K562 (cell line): ENCODE measurements around the gene UNC119. TPM values are rescaled to one million over a fixed set of nuclear protein-coding genes. Genes with fewer than 3 reads are reported as not detected.

Experiments used
- ATAC-seq: fragments of 200-7000 bp; cut with Tn5 transposase; 3 replicates; pipeline ENCODE4 v1.9.1; 2020; ENCODE audit warnings: moderate library complexity
- BruUV-seq: library from RNA; stranded (reverse); fragments of 400-500 nt; replicated peaks from 2 replicates; lab custom pipeline; 2021; lab: Mats Ljungman, UMichigan
- CTCF ChIA-PET: fragments of 300-600 bp; formaldehyde crosslinking; extraction: SDS; loops from one replicate; lab custom pipeline; 2021; ENCODE audit warnings: low intra/inter-chr PET ratio; lab: Yijun Ruan, JAX
- POLR2A ChIA-PET: fragments of 300-600, 350-650 bp; sonication (Branson Sonifier 250); formaldehyde crosslinking; extraction: SDS; loops from one replicate; lab custom pipeline; 2021; ENCODE audit warnings: antibody characterized with exemption, inconsistent platforms; lab: Yijun Ruan, JAX
- DNase-seq, 4 experiments: peaks; one replicate each; pipeline versions ENCODE4 v3.0.0 to v3.0.0-alpha.2; 2011 to 2018; ENCODE audit warnings: low spot score in 3 of 4, mixed read lengths in 3 of 4; ENCODE audit errors: extremely low read depth in 1 of 4
- FAIRE-seq: peaks from 2 replicates; lab custom pipeline; 2011; peaks lifted over from hg19 to GRCh38; lab: Jason Lieb, UNC
- H2AFZ ChIP-seq: 2 replicates; pipeline ENCODE4 v1.6.0; 2011; ENCODE audit warnings: low read depth, low read length, control low read depth, inconsistent platforms
- H3K27ac ChIP-seq: fragments of 200-600 bp; 3 replicates; pipeline ENCODE4 v1.8.0; 2011; ENCODE audit warnings: low read depth, mild to moderate bottlenecking, control low read depth, inconsistent platforms, low read length, moderate library complexity, mixed read lengths; ENCODE audit errors: extremely low read depth
- H3K27me3 ChIP-seq, 2 experiments: fragments of 300-600 bp in 1 of 2; 2 replicates in 1 of 2; 3 replicates in 1 of 2; pipeline versions ENCODE4 v1.6.0 to v1.8.0; 2011; ENCODE audit warnings: inconsistent platforms in 2 of 2, low read length in 2 of 2, mild to moderate bottlenecking in 1 of 2, mixed read lengths in 1 of 2, moderate library complexity in 1 of 2; ENCODE audit not compliant: control insufficient read depth in 2 of 2, insufficient read depth in 2 of 2
- H3K36me3 ChIP-seq: fragments of 300-600 bp; 3 replicates; pipeline ENCODE4 v1.8.0; 2011; ENCODE audit warnings: mild to moderate bottlenecking, low read length, inconsistent platforms; ENCODE audit not compliant: control insufficient read depth, insufficient read depth
- H3K4me1 ChIP-seq, 2 experiments: fragments of 200-600 bp in 1 of 2; replicated peaks in 1 of 2; 2 replicates in 1 of 2; 3 replicates in 1 of 2; pipeline versions ENCODE4 v1.5.1 to v1.8.0; 2011; ENCODE audit warnings: inconsistent platforms in 2 of 2, low read length in 2 of 2, mild to moderate bottlenecking in 1 of 2, mixed read lengths in 1 of 2, moderate library complexity in 1 of 2; ENCODE audit not compliant: control insufficient read depth in 2 of 2, insufficient read depth in 2 of 2
- H3K4me2 ChIP-seq: 2 replicates; pipeline ENCODE4 v1.6.1; 2011; ENCODE audit warnings: low read length, control low read depth, inconsistent platforms, mixed read lengths; ENCODE audit not compliant: insufficient read depth
- H3K4me3 ChIP-seq: fragments of 200-600 bp; sonication (generic), shearing (Covaris generic); 2 replicates; pipeline ENCODE4 v1.5.1; 2016; ENCODE audit warnings: control low read depth, inconsistent platforms
- H3K79me2 ChIP-seq: fragments of 200-600 bp; 3 replicates; pipeline ENCODE4 v1.8.0; 2011; ENCODE audit warnings: low read length, inconsistent platforms; ENCODE audit not compliant: control insufficient read depth, insufficient read depth
- H3K9ac ChIP-seq, 2 experiments: 2 replicates each; pipeline versions ENCODE4 v1.6.0 to v1.6.1; 2011; ENCODE audit warnings: low read depth in 2 of 2, low read length in 2 of 2, control low read depth in 1 of 2, inconsistent platforms in 1 of 2, mild to moderate bottlenecking in 1 of 2, mixed read lengths in 1 of 2; ENCODE audit not compliant: insufficient read depth in 1 of 2
- H3K9me1 ChIP-seq: one replicate; pipeline ENCODE4 v1.6.0; 2011; ENCODE audit warnings: inconsistent platforms, mild to moderate bottlenecking, low read length, moderate library complexity; ENCODE audit not compliant: control insufficient read depth, insufficient read depth
- H3K9me3 ChIP-seq: replicated peaks from 2 replicates; pipeline ENCODE4 v1.5.1; 2011; ENCODE audit warnings: low read depth, low read length, inconsistent platforms; ENCODE audit not compliant: control insufficient read depth, insufficient read depth
- H4K20me1 ChIP-seq: replicated peaks from 2 replicates; pipeline ENCODE4 v1.6.1; 2011; ENCODE audit warnings: low read length, inconsistent platforms, mixed read lengths; ENCODE audit not compliant: control insufficient read depth, insufficient read depth
- ATF1 ChIP-seq, 2 experiments: fragments of 450-650 bp in 1 of 2; IDR thresholded peaks; 2 replicates each; pipeline ENCODE4 v1.6.1; 2016; ENCODE audit warnings: missing compliant biosample characterization in 1 of 2, missing genetic modification characterization in 1 of 2
- CEBPB ChIP-seq: fragments of 450-650 bp; IDR thresholded peaks from 2 replicates; pipeline ENCODE4 v1.6.1; 2016; ENCODE audit warnings: missing genetic modification characterization, missing compliant biosample characterization
- NR2C2 ChIP-seq, 2 experiments: fragments of 200-800 bp in 1 of 2; sonication (Bioruptor generic) in 1 of 2; sonication (generic) in 1 of 2; formaldehyde crosslinking in 1 of 2; IDR thresholded peaks; 2 replicates each; pipeline versions ENCODE4 v1.6.1 to v1.8.0; 2016 to 2022; ENCODE audit warnings: mild to moderate bottlenecking in 1 of 2, missing compliant biosample characterization in 1 of 2, missing genetic modification characterization in 1 of 2, missing genetic modification reagents in 1 of 2
- RHOXF2B ChIP-seq: fragments of 250-450 bp; sonication (Bioruptor Pico); conservative IDR thresholded peaks from 2 replicates; pipeline ENCODE4 v1.5.1; 2021
- SIN3B ChIP-seq: fragments of 450-650 bp; IDR thresholded peaks from 2 replicates; pipeline ENCODE4 v1.6.1; 2017; ENCODE audit warnings: low read depth, mild to moderate bottlenecking, moderate library complexity
- TBL1XR1 ChIP-seq, 2 experiments: IDR thresholded peaks; 2 replicates each; pipeline ENCODE4 v1.6.1; 2012; ENCODE audit warnings: improper control_type of control experiment in 2 of 2, low read length in 2 of 2, mild to moderate bottlenecking in 1 of 2
- THRA ChIP-seq: fragments of 450-650 bp; IDR thresholded peaks from 2 replicates; pipeline ENCODE4 v1.6.1; 2017; ENCODE audit warnings: mild to moderate bottlenecking, moderate library complexity
- WGBS: fragments of 100-300 bp; shearing (Covaris generic); methylation state at CpG from one replicate; pipeline ENCODE4 v1.1.6; 2016; ENCODE audit warnings: low coverage, mixed read lengths; ENCODE audit not compliant: insufficient coverage; ENCODE audit errors: missing lambda C conversion rate; 5-methylcytosine and 5-hydroxymethylcytosine counted together
- in situ Hi-C: fragments of 300-500 bp; cut with MboI; formaldehyde crosslinking; loops from 4 replicates; pipeline ENCODE4 v1.15.0; 2018; ENCODE audit warnings: inconsistent platforms, mixed read lengths
- intact Hi-C: fragments of 100-400 bp; cut with micrococcal nuclease; formaldehyde crosslinking; loops from 2 replicates; pipeline ENCODE4 v1.14.2; 2022
- polyA plus RNA-seq, 8 experiments: library from polyadenylated mRNA; depleted of rRNA in 4 of 8; stranded (reverse) in 5 of 8; unstranded in 3 of 8; fragments of >200 nt; fragmentation: Nextera tagmentation in 2 of 8; fragmentation: Illumina TruSeq in 1 of 8; extraction: Ambion mirVana in 2 of 8; extraction: Trizol in 1 of 8; gene quantifications; 2 replicates each; pipeline versions ENCODE4 v1.2.1 to v1.2.3, GENCODE V29; 2011 to 2014; ENCODE audit warnings: inconsistent platforms in 1 of 8, missing spikeins in 1 of 8
- total RNA-seq, 7 experiments: library from RNA; depleted of rRNA in 6 of 7; stranded (reverse); fragments of >200 nt in 6 of 7; fragmentation: Illumina TruSeq in 2 of 7; extraction: Trizol in 2 of 7; gene quantifications; 2 replicates each; pipeline versions ENCODE4 v1.2.1 to v1.2.3, GENCODE V29; 2011 to 2021; ENCODE audit warnings: low replicate concordance in 1 of 7

The UNC119 gene
- total and polyA plus RNA-seq, 9 of the 15 experiments (the other 6 are each of a cell fraction or from before 2014, with no cell fraction given), result 0.37 to 47.7 (median 16.3) TPM

DNA sequence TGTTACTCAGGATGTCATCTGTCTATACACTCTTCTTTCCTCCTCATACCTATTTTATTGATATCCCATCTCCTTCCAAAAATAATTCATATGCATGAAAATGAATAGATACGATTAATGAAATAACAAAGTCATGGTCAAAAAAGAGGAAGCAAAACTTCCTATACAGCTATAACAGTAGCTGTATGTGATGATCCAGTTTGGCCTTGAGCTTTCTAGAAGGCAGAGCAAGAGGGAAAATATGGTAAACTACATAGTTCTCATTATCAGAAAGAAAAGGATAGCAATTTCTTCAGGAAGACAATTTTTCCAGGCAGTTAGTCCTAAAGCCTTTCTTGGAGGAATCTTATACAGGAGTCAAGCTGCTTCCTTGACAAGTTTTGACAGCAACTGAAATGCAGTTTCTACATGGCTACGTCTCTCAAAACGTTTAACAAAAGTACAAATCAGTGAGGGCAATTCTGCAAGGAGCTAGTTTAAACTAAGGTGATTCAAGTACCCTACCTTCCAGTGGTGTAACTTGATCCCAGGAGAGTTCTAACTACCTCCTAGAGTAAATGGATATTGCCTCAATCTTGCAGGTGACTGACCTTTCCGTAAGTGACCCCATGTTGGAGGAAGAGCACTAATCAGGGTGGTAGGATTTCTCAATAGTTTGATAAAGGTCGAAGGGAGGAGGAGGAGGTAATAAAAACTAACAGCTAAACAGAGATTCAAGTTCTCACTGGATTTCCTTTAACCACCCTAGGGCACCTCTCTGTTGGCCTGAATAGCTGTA, 45.4 kb upstream of the UNC119 start:
- Histone ChIP-seq H2AFZ (peak overlapping the region; percentile 92; the same call in 1 of the 2 replicates), H3K27me3 (no peaks in the 10 kb centered on the region), H3K79me2 (peaks cover 27% of the 10 kb centered on the region), H3K4me2 (peak overlapping the region; percentile 90), H4K20me1 (no peaks in the 10 kb centered on the region), H3K36me3 (peaks cover 40% of the 10 kb centered on the region), H3K27ac (peak overlapping the region; percentile 88), H3K9me3 (no peaks in the 10 kb centered on the region), H3K9ac (peak overlapping the region; percentile 97 to 98), H3K4me1 (peaks cover 8 to 16% of the 10 kb centered on the region in 2 experiments; a peak in 4 of 5 replicates), H3K9me1 (no peaks in the 10 kb centered on the region), H3K4me3 (peak overlapping the region; percentile 81)
- ATAC-seq, result no peak
- ChIA-PET POLR2A (interaction anchor here (0.6 to 15.9 kb wide), 13 partner anchors 11 to 354 kb away, joined by 3 to 274 read pairs (median 4); partner anchors contain the start of genes ALDOC, BLTP2, PHF12 and PIGS), CTCF (no interaction called here)
- intact Hi-C loops, result loop anchor here (2.0 to 10.0 kb wide), 4 partner anchors 27 to 330 kb away; partner anchors contain the start of genes DHRS13, NEK8, PIGS and TLCD1
- no peak for TF ChIP-seq TBL1XR1 (IDR thresholded peaks at IDR 0.05; ENCODE audit: low read length in 2 of 2)
- 0 out of 2 replicates have a peak, but pooled peaks have one; percentile 10 for TF ChIP-seq SIN3B
- TF ChIP-seq CEBPB (tag), result peak; percentile 57; the same call in 1 of the 2 replicates
- TF ChIP-seq RHOXF2B (CRISPR knock-in tag), result no peak
- no peak for TF ChIP-seq NR2C2 (CRISPR knock-in tag; IDR thresholded peaks at IDR 0.05)
- 0 out of 2 replicates have a peak, but pooled peaks have one; percentile 5 for TF ChIP-seq NR2C2 (tag; IDR thresholded peaks at IDR 0.05)
- no peak for TF ChIP-seq ATF1 (CRISPR knock-in tag; IDR thresholded peaks at IDR 0.05)
- TF ChIP-seq ATF1 (tag; IDR thresholded peaks at IDR 0.05), result no peak
- TF ChIP-seq THRA, result no peak
- in situ Hi-C loops, result no loop called here
- WGBS, result 8% methylated on average over 5 of the region's 5 CpGs
- FAIRE-seq, result peak; percentile 42
- DNase-seq, result peak in 2 of 4 experiments; percentile 14 to 26
- no TSS peak for BruUV-seq
